AG09309 (cell line): ENCODE results near the gene PIKFYVE.
"Not testable (repeated sequence)": the region's sequence is repeated elsewhere in the genome, so short reads cannot be mapped to it uniquely, and the experiment has no call there.

ENCODE experiments used
- DNase-seq: peaks from one replicate; pipeline ENCODE4 v3.0.0-alpha.2; 2010; ENCODE audit warnings: low read depth
- H3K4me3 ChIP-seq: 2 replicates; pipeline ENCODE4 v1.5.1; 2011; ENCODE audit warnings: mild to moderate bottlenecking, low read depth, low read length, moderate library complexity; ENCODE audit not compliant: control insufficient read depth
- TF ChIP-seq, protein P1 (sequence below): IDR thresholded peaks from 2 replicates; pipeline ENCODE4 v1.5.1; 2011; ENCODE audit warnings: mild to moderate bottlenecking, low read depth, low read length, inconsistent platforms; ENCODE audit not compliant: insufficient read depth, control insufficient read depth; ENCODE audit errors: missing control alignments

PIKFYVE gene

DNA sequence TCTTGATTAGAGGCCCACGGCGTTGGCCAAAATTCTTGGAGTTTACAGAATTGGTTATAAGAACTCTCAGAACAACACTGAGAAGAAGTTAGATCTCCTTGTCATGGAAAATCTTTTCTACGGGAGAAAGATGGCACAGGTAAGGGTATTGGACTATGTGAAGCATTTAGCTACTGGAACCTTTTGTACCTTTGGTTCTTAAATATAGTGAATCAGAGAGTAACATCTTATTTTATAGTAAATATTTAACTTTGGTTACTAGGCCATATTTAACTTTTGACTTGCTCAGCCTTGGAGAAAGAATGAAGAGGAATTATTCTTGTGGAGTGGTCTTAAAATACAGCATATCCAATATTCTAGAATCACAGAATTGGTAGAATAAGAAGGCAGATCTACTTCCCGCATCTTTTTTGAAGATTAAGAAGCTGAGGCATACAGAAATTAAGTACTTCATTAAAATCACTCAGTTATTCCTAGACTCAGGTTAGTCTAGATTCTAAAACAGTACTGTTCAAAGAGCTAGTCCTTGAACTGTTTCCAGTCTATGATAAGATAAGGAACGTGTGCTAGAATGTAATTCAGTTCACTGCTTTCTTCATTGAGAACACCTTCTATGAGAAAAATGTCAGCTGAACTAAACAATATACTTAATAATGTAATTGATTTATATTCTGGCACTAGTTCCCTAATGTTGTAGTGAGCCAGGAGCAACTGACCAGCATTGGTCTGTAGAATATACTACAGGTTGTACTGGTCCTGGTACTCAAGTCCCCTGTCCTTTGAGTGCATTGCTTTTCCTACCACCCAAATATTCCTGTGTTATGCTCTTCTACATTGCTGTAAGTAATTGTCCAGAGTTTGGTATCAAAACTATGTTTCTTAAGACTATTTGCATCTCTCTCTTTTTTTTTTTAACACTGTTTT is 86.9 kb downstream of the PIKFYVE start:
- TF ChIP-seq, protein P1, sequence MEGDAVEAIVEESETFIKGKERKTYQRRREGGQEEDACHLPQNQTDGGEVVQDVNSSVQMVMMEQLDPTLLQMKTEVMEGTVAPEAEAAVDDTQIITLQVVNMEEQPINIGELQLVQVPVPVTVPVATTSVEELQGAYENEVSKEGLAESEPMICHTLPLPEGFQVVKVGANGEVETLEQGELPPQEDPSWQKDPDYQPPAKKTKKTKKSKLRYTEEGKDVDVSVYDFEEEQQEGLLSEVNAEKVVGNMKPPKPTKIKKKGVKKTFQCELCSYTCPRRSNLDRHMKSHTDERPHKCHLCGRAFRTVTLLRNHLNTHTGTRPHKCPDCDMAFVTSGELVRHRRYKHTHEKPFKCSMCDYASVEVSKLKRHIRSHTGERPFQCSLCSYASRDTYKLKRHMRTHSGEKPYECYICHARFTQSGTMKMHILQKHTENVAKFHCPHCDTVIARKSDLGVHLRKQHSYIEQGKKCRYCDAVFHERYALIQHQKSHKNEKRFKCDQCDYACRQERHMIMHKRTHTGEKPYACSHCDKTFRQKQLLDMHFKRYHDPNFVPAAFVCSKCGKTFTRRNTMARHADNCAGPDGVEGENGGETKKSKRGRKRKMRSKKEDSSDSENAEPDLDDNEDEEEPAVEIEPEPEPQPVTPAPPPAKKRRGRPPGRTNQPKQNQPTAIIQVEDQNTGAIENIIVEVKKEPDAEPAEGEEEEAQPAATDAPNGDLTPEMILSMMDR: no peak
- DNase-seq: no peak
- no peak overlapping the region for H3K4me3 ChIP-seq

DNA sequence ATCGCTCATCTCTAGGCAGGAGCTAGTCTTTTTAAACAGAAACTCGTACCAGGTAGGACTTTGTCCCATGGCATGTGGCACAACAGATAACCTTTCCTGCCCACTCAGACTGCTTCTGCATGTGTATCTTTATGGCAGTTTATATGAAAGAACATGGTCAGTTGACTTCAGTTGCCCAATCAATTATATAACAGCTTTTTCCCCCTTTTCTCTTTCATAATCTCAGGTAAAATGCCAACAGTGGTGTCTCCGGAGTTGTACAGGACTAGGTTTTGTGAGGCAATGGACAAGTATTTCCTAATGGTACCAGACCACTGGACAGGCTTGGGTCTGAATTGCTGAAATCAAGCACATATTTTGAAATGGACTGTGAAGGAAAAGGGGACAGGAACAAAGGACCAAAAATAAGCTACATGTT is 88.9 kb downstream of the PIKFYVE start:
- TF ChIP-seq, protein P1: no peak
- no peak overlapping the region for H3K4me3 ChIP-seq
- DNase-seq: no peak

DNA sequence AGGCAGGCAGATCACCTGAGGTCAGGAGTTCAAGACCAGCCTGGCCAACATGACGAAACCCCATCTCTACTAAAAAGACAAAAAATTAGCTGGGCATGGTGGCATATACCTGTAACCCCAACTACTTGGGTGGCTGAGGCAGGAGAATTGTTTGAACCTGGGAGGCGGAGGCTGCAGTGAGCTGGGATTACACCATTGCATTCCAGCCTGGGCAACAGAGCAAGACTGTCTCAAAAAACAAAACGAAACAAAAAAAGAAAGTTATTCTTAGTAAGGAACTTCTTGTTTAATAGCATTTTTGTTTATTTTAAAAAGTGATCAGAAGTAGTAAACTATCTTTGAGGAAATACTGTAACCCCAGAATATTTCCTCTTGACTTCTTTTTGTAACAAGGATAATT is 90.4 kb downstream of the PIKFYVE start:
- not testable (repeated sequence) for DNase-seq

DNA sequence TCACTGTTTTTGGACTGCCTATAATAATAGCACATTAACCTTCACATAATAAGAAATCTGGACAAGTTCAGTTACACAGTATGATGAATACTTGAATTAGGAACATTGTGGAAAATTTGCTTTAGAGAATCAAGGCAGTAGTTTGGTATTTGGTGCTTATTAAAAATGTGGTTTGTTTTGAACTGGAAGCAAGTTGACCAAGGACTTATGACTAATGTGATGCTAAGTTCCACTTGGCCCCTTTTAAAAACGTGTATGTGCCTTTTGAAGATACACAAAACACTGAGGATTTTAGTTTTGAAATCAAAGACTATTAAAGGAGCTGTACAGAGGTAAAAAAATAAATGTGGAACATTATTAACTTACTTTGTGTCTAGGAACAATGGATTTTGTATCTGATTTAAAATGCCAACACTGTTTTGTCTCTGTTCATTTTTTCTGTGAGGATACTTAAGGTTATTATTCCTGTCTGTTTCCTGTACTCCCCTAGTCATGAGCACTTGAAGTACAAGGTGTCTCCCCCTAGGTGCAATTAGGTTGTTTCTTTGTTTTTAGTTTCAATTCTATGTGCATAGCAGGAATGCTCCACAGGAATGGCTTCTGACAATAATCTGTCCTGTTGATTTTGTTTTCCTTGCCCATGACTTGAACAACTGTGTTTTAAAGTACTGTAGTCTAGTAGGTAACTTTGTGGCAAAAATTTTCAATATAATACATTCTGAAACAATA is 91.0 kb downstream of the PIKFYVE start:
- TF ChIP-seq, protein P1: no peak
- no peak overlapping the region for H3K4me3 ChIP-seq
- no peak for DNase-seq

More for the DNA sequence above, 90.4 kb downstream of the PIKFYVE start:
- not testable (repeated sequence) for H3K4me3 ChIP-seq

DNA sequence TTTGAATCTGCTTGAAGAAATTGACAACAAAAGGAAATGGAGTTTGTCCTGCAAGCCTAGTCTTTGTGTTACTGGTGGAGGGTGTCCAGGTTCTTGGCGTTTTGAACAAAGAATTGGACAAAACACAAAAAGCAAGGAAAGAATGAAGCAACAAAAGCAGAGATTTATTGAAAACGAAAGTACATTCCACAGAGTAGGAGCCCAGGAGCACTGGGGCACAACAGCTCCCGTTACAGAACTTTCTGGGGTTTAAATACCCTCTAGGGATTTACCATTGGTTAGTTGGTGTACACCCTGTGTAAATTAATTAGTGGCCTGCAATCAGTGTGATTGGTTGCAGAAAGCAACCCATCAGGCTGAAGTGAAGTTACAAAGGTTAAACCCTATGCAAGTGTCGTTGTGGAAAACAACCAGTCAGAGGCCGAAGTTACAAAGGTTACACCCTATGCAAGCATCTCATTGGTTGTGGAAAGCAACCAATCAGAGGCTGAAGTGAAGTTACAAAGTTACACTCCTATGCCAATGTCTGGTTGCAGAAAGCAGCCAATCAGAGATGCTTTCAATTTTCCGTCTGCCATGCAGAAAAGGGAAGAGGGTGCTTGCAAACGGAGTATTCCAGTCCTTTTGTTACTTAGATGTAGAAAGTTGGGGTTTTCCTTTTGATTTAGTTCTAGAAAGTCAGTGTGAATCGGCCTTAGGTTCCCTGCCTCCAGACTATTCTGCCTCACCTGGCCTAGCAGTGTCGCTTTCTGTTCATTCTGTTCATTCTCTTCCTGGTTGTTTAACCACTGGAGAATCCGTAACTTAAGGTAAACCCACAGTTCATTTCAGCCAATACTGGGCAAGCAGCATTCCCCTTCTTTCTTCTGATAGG is 92.9 kb downstream of the PIKFYVE start:
- TF ChIP-seq, protein P1: no peak
- H3K4me3 ChIP-seq: no peak overlapping the region
- no peak for DNase-seq

DNA sequence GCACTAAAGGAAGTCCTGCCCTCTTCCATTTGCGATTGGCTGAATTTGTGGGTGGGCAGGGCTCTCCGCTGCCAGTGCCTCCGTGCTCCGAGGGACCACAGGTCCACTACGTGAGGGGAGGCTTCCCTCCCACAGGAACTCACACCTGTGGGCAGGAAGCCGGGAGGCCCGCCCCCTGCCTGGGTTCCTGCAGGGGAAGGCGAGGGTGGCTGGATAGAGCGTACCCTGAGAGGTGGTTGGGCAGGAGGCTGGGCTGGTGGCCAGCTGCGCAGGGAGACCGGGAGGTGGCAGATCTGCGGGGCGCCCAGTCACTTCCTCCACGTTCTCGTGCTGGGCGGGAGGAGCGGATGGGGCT is 93.6 kb downstream of the PIKFYVE start:
- no peak overlapping the region for H3K4me3 ChIP-seq
- TF ChIP-seq, protein P1: no peak
- no peak for DNase-seq
